Measurements from ENCODE around the gene ZDHHC3.

ZDHHC3 gene

DNA sequence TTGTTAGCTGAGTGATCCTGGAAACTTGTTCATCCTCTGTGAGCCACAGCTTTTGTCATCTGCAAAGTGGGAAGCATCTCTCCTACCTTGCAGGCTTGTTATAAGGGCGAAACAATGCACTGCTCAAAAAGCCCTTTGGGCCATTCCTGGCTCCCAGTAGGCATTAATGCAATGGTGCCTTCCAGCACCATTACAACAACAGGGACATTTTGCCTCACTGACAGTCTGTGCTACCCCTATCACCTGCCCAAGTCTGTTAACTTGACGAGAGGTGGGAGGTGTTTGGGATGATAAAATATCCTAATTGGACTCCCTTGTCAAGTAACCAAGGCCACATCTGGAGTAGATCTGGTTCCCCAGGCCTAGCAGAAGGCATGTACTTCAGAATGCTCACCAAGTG, 44.2 kb downstream of the ZDHHC3 start:
- in situ Hi-C loops (cut with HindIII; ENCODE audit: low sequenced_read_pairs): no loop called here

DNA sequence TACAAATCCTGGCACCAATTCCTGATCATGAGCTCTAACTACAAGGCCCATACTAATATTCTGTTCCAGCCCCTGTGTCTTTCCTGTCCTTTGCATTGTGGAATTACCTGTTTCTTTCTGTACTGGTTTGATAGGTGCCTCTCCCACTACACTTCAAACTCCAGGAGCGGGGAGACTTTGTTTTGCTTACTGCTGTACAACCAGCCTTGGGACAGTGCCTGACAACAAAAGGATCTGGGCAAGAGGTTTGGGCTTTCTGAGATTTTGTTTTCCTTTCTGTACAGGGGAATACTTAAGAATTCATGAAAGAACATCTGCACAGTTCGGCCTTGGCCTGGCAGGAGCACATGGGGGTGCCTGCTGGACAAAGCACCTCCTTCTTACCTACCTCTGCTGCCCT, 45.1 kb downstream of the ZDHHC3 start:
- in situ Hi-C loops (cut with HindIII; ENCODE audit: low sequenced_read_pairs): no loop called here

DNA sequence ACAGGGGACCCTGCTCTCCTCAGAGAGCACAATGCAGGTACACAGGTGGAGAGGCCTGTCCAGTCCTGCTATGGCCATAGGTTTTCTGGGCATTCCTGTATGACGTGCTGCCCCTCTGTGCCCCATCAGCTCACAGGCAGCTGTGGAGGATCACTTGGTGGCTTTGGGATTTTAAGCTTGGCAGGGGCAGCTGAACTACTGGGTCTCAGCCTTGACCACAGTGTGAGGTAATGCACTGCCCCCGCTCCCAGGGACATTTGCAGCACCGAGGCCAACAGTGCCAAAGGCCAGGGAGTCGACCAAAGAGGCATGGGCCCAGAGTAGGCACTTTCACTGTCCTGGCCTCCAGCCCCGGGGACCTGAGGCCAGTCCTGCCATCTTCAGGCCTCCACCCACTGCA, 46.2 kb downstream of the ZDHHC3 start:
- in situ Hi-C loops (cut with HindIII; ENCODE audit: low sequenced_read_pairs): no loop called here

DNA sequence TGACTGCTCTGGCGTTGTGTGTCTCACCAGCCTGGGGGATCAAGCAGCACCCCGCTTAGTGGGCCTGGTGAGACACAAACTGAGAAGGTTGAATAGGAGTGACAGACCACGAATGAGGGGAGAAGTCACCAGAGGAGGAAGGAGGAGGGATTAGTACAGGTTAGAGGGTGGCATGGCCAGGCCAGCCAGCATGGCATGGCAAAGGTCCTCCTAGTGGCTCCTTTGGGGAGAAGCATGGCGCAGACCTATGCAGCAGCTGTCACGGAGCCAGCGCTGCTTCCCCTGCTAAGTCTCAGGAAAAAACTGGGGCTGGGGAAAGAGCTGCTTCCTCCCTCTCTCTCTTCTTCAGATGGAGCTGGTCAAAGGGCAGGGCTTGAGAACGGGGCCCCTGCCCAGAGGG, 48.6 kb downstream of the ZDHHC3 start:
- in situ Hi-C loops (cut with HindIII; ENCODE audit: low sequenced_read_pairs): no loop called here

DNA sequence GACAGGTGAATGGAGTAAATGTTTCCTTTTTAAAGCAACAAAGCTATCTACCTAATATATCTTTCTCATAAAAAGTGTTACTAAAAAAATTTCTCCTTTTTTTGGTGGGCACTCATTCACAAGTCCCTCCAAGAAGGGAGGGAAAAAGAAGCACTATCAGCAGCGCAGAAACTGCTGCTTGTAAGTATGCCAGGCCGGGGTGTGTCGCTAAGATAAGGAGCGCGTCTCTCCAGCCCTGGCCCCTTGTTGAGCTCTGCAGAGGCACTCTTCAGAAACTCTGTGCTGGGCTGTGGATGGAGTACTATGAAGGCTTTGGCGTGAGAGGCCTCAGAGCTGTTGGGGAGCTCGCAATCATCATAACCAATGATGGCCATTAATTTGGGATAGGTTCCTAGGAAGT, 49.1 kb downstream of the ZDHHC3 start:
- in situ Hi-C loops (cut with HindIII; ENCODE audit: low sequenced_read_pairs): no loop called here

DNA sequence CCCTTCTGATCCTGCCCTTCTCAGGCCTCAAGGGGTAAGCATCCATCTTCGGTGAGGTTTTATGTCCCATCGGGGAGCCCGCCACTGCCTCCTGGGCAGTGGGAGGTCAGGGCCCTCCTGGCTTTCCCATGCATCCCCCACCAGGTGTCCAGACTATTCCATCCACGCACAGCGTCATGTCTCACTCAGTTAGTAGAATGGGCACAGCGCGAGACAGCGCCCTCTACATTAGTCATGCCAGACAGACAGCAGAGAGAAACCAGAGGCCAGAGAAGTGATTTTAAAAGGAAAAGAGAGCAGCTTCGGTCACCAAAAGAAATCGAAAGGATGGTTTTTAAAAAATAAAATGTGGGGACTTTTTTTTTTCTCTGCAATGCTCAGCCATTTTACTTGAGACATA, 49.8 kb downstream of the ZDHHC3 start:
- in situ Hi-C loops (cut with HindIII; ENCODE audit: low sequenced_read_pairs): no loop called here

DNA sequence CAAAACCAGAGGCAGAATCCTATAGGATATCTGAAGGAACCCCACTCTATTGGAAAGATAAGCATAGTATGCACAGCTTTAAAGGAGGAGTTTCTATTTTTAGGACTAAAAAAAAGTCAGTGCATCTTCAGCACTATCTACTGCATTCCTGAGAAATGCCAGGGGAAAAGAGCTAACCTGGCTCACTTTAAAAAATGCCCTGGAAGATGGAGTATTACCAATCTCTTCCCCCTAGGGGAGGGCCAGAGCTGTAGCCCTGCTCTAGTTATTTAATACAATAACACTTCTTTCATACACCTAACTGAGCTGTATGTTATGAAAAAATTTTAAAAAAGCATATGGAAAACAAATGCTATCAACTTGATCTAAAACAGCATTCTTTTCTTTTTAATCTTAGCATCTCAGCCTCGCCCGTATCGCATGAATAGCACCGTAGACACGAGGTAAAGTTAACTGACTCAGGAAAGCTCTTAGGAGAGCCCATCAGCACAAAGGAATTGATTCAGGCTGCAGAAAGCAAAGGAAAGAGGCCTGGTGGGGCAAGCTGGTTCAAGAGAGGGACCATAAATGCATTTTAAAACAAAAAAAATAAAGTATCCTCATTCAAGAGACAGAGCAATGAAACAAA, 51.4 kb downstream of the ZDHHC3 start:
- in situ Hi-C loops (cut with HindIII; ENCODE audit: low sequenced_read_pairs): loop anchor here (25.0 kb wide), 1 partner anchor 387 kb away; no protein-coding TSS in a partner anchor

DNA sequence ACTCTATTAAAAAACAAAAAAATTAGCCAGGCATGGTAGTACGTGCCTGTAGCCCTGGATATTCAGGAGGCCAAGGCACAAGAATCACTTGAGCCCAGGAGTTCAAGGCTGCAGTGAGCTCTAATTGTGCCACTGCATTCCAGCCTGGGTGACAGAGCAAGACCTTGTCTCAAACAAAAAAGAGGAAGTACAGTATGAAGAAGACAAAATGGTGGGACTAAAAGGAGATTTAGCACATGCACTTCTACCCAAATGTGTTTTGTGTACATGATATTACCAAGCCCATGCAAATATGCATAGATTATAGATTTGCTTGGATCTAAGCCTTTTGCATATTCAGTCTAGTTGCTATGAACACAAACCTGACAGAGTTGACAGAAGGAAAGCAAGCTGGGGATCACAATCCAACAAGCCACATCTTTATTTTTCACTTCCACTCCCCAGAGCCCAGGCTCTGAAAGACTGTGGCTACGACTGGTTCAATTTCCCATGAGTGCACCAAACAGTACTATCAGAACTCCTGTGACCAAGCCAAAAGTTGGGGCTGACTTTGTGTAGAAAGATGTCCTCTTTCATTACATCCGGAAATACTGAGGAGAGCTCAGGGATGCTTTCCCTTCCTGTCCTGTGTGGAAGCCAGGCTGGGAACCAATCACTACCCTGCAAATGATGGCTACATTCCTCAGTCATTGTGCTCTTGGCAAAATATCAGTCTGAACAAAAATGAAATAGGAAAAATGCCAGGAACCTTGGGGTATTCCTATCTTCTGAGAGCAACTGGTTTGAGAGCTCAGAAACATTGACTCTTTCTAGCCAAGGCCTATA, 52.1 kb downstream of the ZDHHC3 start:
- in situ Hi-C loops (cut with HindIII; ENCODE audit: low sequenced_read_pairs): loop anchor here (25.0 kb wide), 1 partner anchor 387 kb away; no protein-coding TSS in a partner anchor

DNA sequence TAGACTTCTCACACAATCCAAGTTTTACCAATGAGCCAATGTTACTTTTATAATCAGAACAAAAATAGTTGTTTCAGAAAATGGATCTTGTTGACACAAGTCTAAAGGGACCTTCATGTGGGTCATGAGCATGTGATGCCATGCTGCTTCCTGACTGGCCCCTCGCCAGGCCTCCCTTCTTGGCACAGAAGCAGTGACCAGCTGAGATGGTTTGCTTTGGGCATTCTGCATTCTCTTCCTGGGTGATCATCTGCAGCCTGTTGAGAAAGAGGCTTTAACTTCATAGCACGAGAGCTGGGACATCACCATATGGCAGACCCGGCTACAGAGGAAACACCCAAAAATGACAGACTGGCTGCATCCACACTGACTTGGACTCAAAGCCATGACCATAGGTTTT, 55.9 kb downstream of the ZDHHC3 start:
- in situ Hi-C loops (cut with HindIII; ENCODE audit: low sequenced_read_pairs): loop anchor here (25.0 kb wide), 1 partner anchor 383 kb away; no protein-coding TSS in a partner anchor

DNA sequence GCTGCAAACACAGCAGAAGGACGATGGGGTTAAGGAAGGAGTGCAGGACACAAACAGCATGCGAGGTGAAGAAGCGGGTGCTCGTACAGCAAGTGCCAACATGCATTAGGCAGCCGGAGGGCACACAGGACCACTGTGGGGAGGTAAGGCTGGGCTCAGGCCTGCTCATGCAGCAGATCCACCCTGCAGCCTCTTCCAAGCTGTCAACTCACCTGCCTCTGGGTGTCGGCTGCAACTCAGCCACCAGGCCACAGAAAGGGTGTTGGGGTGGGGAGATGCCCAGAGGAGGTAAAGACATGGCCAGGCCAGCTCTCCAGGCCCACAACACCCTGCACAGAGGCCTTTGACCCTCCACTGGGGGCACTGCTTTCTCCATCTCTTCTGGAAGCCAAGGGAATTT, 57.4 kb downstream of the ZDHHC3 start:
- in situ Hi-C loops (cut with HindIII; ENCODE audit: low sequenced_read_pairs): loop anchor here (25.0 kb wide), 1 partner anchor 381 kb away; no protein-coding TSS in a partner anchor

DNA sequence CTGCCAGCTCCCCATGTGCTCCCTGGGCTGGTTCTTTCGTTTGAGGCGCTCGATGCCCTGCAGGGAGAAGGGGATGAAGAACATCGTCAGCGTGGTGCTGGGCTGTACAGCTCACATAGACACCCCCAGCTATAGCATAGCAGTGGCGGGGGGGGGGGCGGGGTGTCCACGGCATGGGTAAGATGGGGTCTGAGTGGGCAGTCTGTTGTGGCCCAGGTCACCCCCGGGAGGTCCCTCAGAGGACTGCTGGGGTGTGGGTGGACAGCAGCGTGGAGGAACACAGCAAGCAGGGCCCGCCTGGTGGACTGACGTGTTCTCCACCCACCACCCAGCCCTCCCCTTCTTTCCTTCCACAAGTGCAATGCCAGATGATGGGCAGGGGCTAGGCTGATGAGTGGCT, 57.9 kb downstream of the ZDHHC3 start:
- in situ Hi-C loops (cut with HindIII; ENCODE audit: low sequenced_read_pairs): loop anchor here (25.0 kb wide), 1 partner anchor 381 kb away; no protein-coding TSS in a partner anchor

DNA sequence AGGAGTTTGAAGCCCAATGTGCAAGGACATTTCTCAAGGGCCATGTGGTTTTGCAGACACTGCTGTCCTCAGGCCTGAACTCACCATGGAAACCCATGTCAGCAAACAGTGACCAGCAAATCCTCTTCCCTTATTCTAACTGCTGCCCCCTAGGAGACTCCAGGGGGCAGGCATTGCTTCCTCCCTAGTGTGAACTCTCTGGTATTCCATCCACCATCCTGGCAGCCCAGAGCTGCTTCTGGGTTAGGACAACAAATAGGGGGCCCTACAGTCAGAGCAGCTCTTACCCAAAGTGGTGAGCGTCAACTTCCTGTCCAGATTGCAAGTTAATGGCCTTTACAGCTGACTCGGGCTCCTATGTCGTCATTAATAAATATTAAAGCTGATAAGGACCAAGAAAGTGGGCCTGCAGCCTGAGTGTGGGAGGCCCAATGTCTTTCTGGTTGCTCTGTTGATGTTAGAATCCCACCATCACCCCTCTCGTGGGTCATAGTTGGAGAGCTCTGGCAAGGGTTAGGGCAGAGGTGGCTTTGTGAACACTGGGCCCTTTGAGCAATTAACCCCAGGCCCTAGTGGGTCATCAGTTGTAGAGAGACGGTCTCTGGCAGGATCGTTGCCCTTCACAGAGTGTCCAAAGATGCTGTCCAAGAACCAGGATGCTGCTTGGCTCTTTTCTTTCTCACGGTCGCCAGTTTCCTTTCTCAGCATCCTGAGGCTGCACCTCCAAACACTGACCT, 60.1 kb downstream of the ZDHHC3 start:
- in situ Hi-C loops (cut with HindIII; ENCODE audit: low sequenced_read_pairs): loop anchor here (25.0 kb wide), 1 partner anchor 379 kb away; no protein-coding TSS in a partner anchor

DNA sequence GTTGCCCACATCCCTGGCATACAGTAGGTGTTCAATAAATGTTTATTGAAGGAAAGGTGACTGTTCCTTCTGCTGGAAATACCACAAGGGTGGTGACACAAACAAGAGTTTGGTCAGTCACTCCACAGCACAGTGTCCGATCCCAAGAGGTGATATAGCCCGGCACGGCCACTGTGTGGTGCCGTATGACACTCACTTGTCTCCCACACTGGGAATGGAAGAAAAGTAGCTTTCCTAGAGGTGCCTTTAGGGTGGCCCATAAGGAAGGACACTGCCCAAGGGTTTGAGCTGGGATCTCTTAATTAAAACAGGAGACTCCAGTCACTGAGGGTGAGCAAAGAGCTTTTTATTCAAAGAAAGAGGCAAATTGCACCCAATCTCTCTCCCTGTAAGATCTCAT, 61.0 kb downstream of the ZDHHC3 start:
- in situ Hi-C loops (cut with HindIII; ENCODE audit: low sequenced_read_pairs): loop anchor here (5.0 to 25.0 kb wide), 3 partner anchors 43 to 378 kb away; partner anchors contain the start of gene TGM4

DNA sequence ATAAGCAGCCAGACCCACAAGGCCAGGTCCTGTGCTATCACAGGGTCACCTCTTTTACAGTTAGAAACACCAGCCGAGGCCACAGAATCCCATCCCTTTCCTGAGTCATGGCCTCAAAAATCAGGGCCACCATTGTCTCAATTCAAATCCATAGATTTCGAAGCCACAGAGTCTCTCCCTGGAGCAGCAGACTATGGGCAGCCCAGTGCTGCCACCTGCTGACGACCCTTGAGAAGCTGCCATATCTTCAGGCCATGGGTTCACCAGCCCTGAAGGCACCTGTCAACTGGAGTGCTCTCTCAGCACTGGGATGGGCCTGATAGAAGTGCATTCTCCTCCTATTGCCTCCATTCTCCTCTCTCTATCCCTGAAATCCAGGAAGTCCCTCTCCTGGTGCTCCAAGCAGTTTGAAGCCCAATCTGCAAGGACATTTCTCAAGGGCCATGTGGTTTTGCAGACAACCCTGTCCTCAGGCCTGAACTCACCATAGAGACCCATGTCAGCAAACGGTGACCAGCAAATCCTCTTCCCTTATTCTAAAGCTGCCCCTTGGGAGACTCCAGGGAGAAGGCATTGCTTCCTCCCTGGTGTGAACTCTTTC, 62.0 kb downstream of the ZDHHC3 start:
- in situ Hi-C loops (cut with HindIII; ENCODE audit: low sequenced_read_pairs): loop anchor here (5.0 to 25.0 kb wide), 3 partner anchors 42 to 377 kb away; partner anchors contain the start of gene TGM4

DNA sequence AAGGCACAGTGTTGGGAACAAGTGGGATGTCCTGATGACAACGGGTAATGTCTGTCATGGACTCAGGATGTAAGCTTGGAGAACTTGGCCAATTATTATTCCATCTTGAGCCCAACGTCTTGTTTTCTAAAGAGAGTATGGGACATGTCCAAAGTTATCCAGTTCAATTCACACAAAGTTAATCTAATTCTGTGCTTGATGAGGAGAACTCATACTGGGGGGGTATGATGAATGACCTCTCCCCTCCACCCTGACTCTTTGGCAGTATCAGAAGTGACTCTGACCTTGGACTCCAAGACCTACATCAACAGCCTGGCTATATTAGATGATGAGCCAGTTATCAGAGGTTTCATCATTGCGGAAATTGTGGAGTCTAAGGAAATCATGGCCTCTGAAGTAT, 65.3 kb downstream of the ZDHHC3 start:
- in situ Hi-C loops (cut with HindIII; ENCODE audit: low sequenced_read_pairs): loop anchor here (5.0 to 25.0 kb wide), 3 partner anchors 38 to 373 kb away; partner anchors contain the start of gene TGM4

DNA sequence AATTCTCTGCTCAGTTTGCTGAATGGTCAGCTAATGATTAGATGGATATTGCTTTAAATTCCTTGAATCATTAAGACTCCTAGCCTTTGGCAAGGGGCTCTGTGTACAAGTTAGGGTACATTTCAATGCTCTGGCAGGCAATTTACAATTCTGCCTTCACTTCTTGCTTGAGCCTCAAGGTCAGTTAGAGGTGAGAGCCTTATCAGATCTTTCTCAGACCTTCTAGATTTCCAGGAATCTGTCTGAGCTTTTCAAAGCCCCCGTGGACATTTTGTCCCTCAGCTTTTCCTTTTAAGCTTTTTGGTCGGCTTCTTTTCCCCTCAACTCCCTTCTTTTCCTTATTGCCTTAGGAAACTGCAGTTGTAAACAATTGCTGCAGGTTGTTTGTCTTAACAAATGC, 66.9 kb downstream of the ZDHHC3 start:
- in situ Hi-C loops (cut with HindIII; ENCODE audit: low sequenced_read_pairs): loop anchor here (25.0 kb wide), 1 partner anchor 372 kb away; no protein-coding TSS in a partner anchor

DNA sequence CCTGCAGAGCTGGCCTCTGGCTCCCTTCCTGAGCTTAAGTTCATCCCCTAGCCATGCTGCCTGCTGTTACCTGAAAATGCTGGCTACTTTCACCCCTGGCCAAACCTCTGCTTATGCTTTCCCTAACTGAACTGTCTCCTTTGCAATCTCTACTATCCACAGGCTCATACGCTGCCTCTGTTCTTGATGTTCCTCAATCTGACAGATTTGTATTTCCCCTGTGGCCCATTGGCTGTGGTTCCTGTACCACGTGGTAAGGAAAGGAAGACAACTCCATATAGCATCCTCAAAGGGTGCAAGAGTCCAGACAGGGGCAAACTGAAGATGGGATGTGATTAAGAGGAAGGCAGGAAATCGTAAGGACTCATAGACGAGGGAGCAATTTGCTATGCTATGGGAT, 68.4 kb downstream of the ZDHHC3 start:
- in situ Hi-C loops (cut with HindIII; ENCODE audit: low sequenced_read_pairs): loop anchor here (25.0 kb wide), 1 partner anchor 370 kb away; no protein-coding TSS in a partner anchor

DNA sequence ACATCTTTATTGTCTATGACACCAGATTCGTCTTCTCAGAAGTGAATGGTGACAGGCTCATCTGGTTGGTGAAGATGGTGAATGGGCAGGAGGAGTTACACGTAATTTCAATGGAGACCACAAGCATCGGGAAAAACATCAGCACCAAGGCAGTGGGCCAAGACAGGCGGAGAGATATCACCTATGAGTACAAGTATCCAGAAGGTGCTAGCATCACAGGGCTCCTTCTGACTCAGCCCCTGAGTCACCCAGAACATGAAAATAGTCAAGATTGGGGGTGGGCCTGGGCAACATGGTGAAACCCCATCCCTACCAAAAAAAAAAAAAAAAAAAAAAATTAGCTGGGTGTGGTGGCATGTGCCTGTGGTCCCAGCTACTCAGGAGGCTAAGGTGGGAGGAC, 69.0 kb downstream of the ZDHHC3 start:
- in situ Hi-C loops (cut with HindIII; ENCODE audit: low sequenced_read_pairs): loop anchor here (25.0 kb wide), 1 partner anchor 370 kb away; no protein-coding TSS in a partner anchor

DNA sequence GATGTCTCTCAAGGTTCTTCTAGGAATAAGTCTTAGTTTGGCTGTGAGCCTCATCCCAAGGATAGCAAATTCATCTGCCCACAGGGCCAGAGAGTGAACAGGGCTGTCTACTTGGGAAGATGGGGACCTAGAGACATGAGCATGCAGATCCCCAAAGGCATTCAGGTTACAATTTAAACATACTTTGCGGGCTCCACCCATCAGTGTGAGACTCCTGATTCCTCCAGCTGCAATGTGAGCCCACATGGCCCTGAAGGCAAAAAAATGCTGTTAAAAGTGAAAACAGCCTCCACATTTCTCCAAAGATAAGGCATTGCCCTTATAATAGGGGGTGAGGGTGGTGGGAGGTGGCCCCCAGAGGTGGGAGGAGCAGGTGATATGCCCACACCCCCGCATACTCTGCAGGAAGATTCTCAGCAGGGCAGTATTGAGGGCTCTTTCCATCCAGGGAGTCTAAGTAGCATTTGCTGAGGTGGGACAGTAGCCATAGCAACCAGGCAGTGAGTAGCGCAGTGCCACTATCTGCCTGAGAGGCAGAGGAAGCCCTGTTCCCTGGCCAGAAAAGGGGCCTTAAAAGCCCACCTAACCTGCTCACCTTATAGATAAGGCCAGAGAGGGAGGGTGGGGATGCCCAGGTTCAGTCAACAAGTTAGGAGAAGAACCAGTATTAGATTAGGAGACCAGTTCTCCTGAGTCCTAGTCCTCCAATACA, 70.4 kb downstream of the ZDHHC3 start:
- in situ Hi-C loops (cut with HindIII; ENCODE audit: low sequenced_read_pairs): loop anchor here (25.0 kb wide), 1 partner anchor 368 kb away; no protein-coding TSS in a partner anchor

DNA sequence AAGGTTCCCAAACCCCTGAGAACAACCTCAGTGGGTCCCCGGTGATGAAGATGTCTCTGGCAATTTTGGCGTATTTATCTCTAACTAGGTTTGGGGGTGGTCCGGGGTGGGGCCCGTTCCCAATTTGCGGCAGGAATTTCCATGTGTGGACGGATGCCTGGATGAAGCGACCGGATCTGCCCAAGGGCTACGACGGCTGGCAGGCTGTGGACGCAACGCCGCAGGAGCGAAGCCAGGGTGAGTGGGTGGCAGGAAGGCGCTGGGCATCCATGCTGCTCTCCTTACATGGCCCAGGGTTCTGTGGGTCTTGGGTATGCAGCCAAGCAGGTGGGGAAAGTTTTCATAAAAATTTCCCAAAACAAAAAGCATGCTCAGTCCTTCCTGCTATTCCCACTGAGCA, 72.2 kb downstream of the ZDHHC3 start:
- in situ Hi-C loops (cut with HindIII; ENCODE audit: low sequenced_read_pairs): loop anchor here (25.0 kb wide), 1 partner anchor 366 kb away; no protein-coding TSS in a partner anchor

Data from endothelial cell of hepatic sinusoid (primary cell).